Testis (tissue), 3 donors: ENCODE results near the gene SH2D4B. TPM values are rescaled to one million over a fixed set of nuclear protein-coding genes. Genes with fewer than 3 reads are reported as not detected.

Experiments used
- DNase-seq: peaks from one replicate; pipeline ENCODE4 v3.0.0-alpha.2; 2019
- H3K27ac ChIP-seq, 2 donors: fragments of 200-600 bp; sonication (generic); one replicate each; pipeline ENCODE4 v1.5.1; 2019
- H3K27me3 ChIP-seq: fragments of 200-600 bp; sonication (generic); one replicate; pipeline ENCODE4 v1.5.1; 2019
- H3K36me3 ChIP-seq: fragments of 200-600 bp; sonication (generic); one replicate; pipeline ENCODE4 v1.5.1; 2017; ENCODE audit warnings: low read depth; ENCODE audit errors: missing control alignments
- H3K4me1 ChIP-seq: fragments of 200-600 bp; sonication (generic); one replicate; pipeline ENCODE4 v1.5.1; 2019
- H3K4me3 ChIP-seq, 2 donors: fragments of 200-600 bp; sonication (generic); one replicate each; pipeline ENCODE4 v1.5.1; 2017 to 2019
- H3K9me3 ChIP-seq: fragments of 200-600 bp; sonication (generic); one replicate; pipeline ENCODE4 v1.5.1; 2017
- POLR2A ChIP-seq: fragments of 450-650 bp; IDR thresholded peaks from one replicate; pipeline ENCODE4 v1.6.1; 2017; ENCODE audit warnings: antibody characterized with exemption, mild to moderate bottlenecking, moderate library complexity
- WGBS, 2 donors: methylation state at CpG; one replicate each; pipeline ENCODE4 v1.1.5; 2018; 5-methylcytosine and 5-hydroxymethylcytosine counted together
- intact Hi-C: fragments of 100-400 bp; cut with DNase I; formaldehyde crosslinking; loops from one replicate; pipeline ENCODE4 v1.15.1; 2023; ENCODE audit warnings: low total_unique reads
- polyA plus RNA-seq: library from polyadenylated mRNA; stranded (reverse); fragments of 350-450 nt; fragmentation: Illumina TruSeq; extraction: RNeasy Lipid Tissue Mini Kit (QIAGEN cat#74804); gene quantifications from one replicate; pipeline ENCODE4 v1.2.3, GENCODE V29; 2014; ENCODE audit warnings: low read depth, low replicate concordance; ENCODE audit not compliant: insufficient read depth
- total RNA-seq, 2 donors: library from RNA; depleted of rRNA; stranded (reverse); fragments of >200 nt; gene quantifications; one replicate each; pipeline ENCODE4 v1.2.3, GENCODE V29; 2016
- TF ChIP-seq, protein P1 (sequence below), 3 experiments: fragments of 450-650 bp in 2 of 3; fragments of 200-600 bp in 1 of 3; sonication (generic) in 1 of 3; IDR thresholded peaks; one replicate each; pipeline ENCODE4 v1.5.1; 2016 to 2019; ENCODE audit warnings: antibody characterized with exemption in 3 of 3, mild to moderate bottlenecking in 2 of 3, moderate library complexity in 1 of 3

The SH2D4B gene
- total and polyA plus RNA-seq, 3 donors from 2014 or later, result 0.22 to 1.1 (median 0.55) TPM

DNA sequence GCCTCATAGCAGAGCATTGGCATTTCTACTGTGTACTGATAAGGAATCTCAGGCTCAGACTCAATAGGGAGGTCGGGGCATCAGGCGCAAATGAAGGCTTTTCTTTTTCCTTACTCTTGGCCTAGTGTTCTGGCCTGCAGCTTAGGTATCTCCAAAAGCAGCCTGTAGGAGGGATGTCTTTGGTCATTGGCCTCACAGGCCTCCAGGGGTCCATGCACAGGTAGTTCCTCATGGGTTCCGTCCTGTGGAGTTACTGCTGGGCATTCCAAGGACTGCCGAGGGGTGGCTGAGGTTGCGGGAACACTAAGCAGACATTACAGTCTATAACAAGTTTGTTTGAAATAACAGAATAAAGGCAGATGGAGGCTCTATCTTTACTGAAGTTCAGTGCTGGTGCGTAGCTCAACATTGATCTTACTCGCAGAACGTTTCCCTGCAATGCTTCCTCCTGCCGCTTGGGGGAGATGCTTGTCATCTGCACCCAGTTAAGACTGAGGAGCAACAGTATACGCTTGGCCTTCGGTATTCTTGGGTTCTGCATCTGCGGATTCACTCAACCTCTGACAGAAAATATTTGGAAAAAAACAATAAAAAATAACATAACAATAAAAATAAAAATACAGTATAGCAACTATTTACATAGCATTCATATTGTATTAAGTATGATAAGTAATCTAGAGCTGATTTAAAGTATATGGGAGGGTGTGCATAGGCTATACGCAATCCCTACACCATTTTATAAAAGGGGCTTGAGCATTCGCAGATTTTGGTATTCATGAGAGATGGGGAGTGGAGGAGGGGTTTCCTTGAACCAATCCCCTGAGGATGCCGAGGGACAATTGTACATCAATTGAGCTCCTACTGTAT lies 58.9 kb downstream of the SH2D4B start:
- H3K4me1 ChIP-seq, result peaks cover 10% of the 10 kb centered on the region
- H3K27ac ChIP-seq, result no peak overlapping the region
- no peaks in the 10 kb centered on the region for H3K36me3 ChIP-seq
- no peaks in the 10 kb centered on the region for H3K9me3 ChIP-seq
- no peaks in the 10 kb centered on the region for H3K27me3 ChIP-seq
- no peak overlapping the region for H3K4me3 ChIP-seq
- 51 to 67% methylated on average over 15 of the region's 15 CpGs for WGBS, 2 donors
- peak; percentile 66 for DNase-seq
- intact Hi-C loops, result no loop called here
- TF ChIP-seq POLR2A, result no peak
- TF ChIP-seq, protein P1, sequence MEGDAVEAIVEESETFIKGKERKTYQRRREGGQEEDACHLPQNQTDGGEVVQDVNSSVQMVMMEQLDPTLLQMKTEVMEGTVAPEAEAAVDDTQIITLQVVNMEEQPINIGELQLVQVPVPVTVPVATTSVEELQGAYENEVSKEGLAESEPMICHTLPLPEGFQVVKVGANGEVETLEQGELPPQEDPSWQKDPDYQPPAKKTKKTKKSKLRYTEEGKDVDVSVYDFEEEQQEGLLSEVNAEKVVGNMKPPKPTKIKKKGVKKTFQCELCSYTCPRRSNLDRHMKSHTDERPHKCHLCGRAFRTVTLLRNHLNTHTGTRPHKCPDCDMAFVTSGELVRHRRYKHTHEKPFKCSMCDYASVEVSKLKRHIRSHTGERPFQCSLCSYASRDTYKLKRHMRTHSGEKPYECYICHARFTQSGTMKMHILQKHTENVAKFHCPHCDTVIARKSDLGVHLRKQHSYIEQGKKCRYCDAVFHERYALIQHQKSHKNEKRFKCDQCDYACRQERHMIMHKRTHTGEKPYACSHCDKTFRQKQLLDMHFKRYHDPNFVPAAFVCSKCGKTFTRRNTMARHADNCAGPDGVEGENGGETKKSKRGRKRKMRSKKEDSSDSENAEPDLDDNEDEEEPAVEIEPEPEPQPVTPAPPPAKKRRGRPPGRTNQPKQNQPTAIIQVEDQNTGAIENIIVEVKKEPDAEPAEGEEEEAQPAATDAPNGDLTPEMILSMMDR (IDR thresholded peaks at IDR 0.05), result peak; percentile 21 to 65 (median 64)

DNA sequence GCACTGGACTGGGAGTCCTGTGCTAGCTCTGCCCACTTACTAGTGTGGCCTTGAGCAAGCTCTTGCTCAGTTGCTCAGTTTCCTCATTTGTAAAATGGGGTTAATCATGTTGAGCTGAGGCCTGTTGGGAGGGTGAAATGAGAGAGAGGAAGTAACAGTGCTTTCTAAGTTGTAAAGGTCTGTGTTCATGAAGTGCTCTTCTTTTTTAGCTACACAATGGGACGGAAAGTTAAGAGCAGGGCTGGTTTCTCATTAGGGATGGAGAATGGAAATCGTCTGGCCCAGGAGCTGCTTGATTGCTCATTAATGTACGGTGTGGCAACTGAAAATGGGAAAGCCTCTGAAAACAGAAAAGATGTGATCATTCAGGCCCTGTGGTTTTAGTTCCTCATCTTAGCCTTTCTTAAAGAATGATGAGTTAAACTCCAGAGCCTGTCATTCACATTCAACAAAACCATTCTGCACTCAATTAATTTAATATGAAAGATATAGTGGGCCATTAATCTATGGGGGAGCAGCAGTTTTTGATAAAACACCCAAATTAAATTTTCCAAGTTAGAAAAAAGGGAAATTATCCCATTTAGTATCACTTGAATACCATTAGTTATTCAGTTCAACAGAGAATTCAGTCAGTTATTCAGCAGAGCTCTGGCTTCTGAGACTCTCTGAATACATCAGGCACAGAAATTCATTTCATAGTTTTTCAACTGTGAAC lies 60.5 kb downstream of the SH2D4B start:
- no peaks in the 10 kb centered on the region for H3K36me3 ChIP-seq
- no peaks in the 10 kb centered on the region for H3K9me3 ChIP-seq
- H3K4me1 ChIP-seq, result peaks cover 10% of the 10 kb centered on the region
- no peak overlapping the region for H3K4me3 ChIP-seq
- TF ChIP-seq, protein P1 (IDR thresholded peaks at IDR 0.05), result no peak
- TF ChIP-seq POLR2A, result no peak
- H3K27ac ChIP-seq, result no peak overlapping the region
- H3K27me3 ChIP-seq, result no peaks in the 10 kb centered on the region
- no peak for DNase-seq
- 71 to 83% methylated on average over 3 of the region's 3 CpGs for WGBS, 2 donors
- intact Hi-C loops, result no loop called here

DNA sequence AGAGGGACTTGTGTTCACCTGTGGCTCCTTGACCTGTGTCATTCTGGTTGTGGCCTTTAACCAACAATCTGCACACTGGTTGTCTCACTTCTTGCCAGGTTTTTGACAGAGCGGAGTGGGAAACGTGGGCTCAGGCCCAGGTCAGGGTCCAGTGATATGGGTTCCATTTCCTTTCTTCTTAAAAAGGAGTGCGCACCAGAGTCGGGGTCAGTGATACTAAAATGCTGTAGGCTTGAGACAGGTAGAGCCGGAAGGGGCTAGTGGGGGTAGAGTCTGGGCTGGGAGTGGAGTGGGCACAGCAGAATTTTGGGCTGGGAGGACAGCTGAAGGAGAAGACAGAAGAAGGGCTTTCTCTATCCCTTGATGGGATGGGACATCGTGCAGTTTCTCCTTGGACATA lies 61.2 kb downstream of the SH2D4B start:
- Histone ChIP-seq H3K9me3 (no peaks in the 10 kb centered on the region), H3K4me1 (peaks cover 10% of the 10 kb centered on the region), H3K27me3 (no peaks in the 10 kb centered on the region), H3K4me3 (no peak overlapping the region), H3K27ac (no peak overlapping the region), H3K36me3 (no peaks in the 10 kb centered on the region)
- intact Hi-C loops, result no loop called here
- no peak for DNase-seq
- TF ChIP-seq, protein P1 (IDR thresholded peaks at IDR 0.05), result no peak
- no peak for TF ChIP-seq POLR2A
- 87 to 93% methylated on average over 6 of the region's 6 CpGs for WGBS, 2 donors

DNA sequence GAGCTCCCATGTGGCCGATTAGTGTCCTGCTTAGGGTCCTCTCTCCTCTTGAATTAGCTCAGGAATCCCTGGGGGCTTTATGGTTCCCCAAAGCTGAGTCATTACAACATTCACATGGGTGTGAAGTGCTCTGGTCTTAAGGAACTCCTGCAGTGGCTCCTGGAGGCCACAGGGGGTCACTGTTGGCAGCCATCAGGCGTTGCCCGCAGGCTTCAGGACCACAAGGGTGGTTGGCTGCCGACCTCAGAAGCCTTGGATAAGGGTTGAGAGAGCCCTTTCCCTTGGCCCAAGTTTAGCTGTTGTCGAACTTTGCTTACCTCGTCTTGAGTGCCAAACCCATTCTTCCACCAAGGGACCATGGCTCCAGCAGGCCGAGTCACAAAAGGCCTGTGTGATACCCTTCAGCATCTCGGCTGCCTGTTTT lies 61.7 kb downstream of the SH2D4B start:
- no peaks in the 10 kb centered on the region for H3K9me3 ChIP-seq
- peaks cover 10% of the 10 kb centered on the region for H3K4me1 ChIP-seq
- H3K36me3 ChIP-seq, result no peaks in the 10 kb centered on the region
- 56 to 71% methylated on average over 4 to 8 of the region's 8 CpGs for WGBS, 2 donors
- no peak overlapping the region for H3K27ac ChIP-seq
- TF ChIP-seq POLR2A, result no peak
- TF ChIP-seq, protein P1 (IDR thresholded peaks at IDR 0.05), result peak; percentile 9 to 33 (median 29)
- intact Hi-C loops, result no loop called here
- H3K27me3 ChIP-seq, result no peaks in the 10 kb centered on the region
- peak; percentile 63 for DNase-seq
- H3K4me3 ChIP-seq, result no peak overlapping the region
